ENCODE measurements around the gene MCRIP2.
A peak's percentile ranks its signal among the peaks of the same experiment; 100 is the strongest.

MCRIP2 gene

GRCh38 chr16:633336-634050, 8.1 kb upstream of the MCRIP2 start:
- no peak for DNase-seq

- DNase-seq = no peak
Measured at GRCh38 chr16:634051-634670, 7.5 kb upstream of the MCRIP2 start.

GRCh38 chr16:634996-635395, 6.6 kb upstream of the MCRIP2 start:
- DNase-seq = no peak

GRCh38 chr16:635573-636205, 5.9 kb upstream of the MCRIP2 start:
- DNase-seq = no peak

- peak; percentile 96 for DNase-seq
Measured at GRCh38 chr16:636206-637080, 5.2 kb upstream of the MCRIP2 start, which contains the start of gene METTL26. TSS of gene METTL26 (minus strand) at chr16:636305. CDS start at chr16:636290, 15 bp downstream.

GRCh38 chr16:637081-638018, 4.3 kb upstream of the MCRIP2 start:
- DNase-seq = no peak

- no peak for DNase-seq
Measured at GRCh38 chr16:638034-638543, 3.5 kb upstream of the MCRIP2 start.

GRCh38 chr16:638836-639235, 2.8 kb upstream of the MCRIP2 start:
- DNase-seq = no peak

GRCh38 chr16:640614-641013, 1.0 kb upstream of the MCRIP2 start:
- DNase-seq = no peak

- no peak for DNase-seq
Measured at GRCh38 chr16:642189-643049, 791 bp downstream of the MCRIP2 start.

GRCh38 chr16:643050-643368, 1.4 kb downstream of the MCRIP2 start:
- DNase-seq = no peak

- DNase-seq = no peak
Measured at GRCh38 chr16:644556-644955, 2.9 kb downstream of the MCRIP2 start.

- DNase-seq = no peak
Measured at GRCh38 chr16:645852-646678, 4.4 kb downstream of the MCRIP2 start.

- DNase-seq = no peak
Measured at GRCh38 chr16:646679-647172, 5.1 kb downstream of the MCRIP2 start.

- no peak for DNase-seq
Measured at GRCh38 chr16:647173-647902, 5.7 kb downstream of the MCRIP2 start.

GRCh38 chr16:648071-648780, 6.6 kb downstream of the MCRIP2 start:
- DNase-seq = no peak

- DNase-seq = peak; percentile 95
Measured at GRCh38 chr16:648781-649589, 7.4 kb downstream of the MCRIP2 start, which contains the start of gene WDR90. TSS of gene WDR90 (plus strand) at chr16:649365. CDS start at chr16:649417, 52 bp downstream.
